Measurements from ENCODE around the gene CEP290. TPM values are rescaled to one million over a fixed set of nuclear protein-coding genes. Genes with fewer than 3 reads are reported as not detected.
"Not testable (repeated sequence)": the region's sequence is repeated elsewhere in the genome, so short reads cannot be mapped to it uniquely, and the experiment has no call there.

CEP290 gene
- total RNA-seq, 2 experiments from 2014 or later = 12.6 to 13.7 TPM

- Mint-ChIP-seq H3K9me3 (no peaks in the 10 kb centered on the region), H3K4me3 (peak overlapping the region; percentile 97), H3K27me3 (no peaks in the 10 kb centered on the region), H3K4me1 (ENCODE audit: low read depth) (peaks cover 73% of the 10 kb centered on the region), H3K36me3 (ENCODE audit: low read depth) (peaks cover 20% of the 10 kb centered on the region), H3K27ac (peak overlapping the region; percentile 91)
- TF ChIP-seq, protein P1, sequence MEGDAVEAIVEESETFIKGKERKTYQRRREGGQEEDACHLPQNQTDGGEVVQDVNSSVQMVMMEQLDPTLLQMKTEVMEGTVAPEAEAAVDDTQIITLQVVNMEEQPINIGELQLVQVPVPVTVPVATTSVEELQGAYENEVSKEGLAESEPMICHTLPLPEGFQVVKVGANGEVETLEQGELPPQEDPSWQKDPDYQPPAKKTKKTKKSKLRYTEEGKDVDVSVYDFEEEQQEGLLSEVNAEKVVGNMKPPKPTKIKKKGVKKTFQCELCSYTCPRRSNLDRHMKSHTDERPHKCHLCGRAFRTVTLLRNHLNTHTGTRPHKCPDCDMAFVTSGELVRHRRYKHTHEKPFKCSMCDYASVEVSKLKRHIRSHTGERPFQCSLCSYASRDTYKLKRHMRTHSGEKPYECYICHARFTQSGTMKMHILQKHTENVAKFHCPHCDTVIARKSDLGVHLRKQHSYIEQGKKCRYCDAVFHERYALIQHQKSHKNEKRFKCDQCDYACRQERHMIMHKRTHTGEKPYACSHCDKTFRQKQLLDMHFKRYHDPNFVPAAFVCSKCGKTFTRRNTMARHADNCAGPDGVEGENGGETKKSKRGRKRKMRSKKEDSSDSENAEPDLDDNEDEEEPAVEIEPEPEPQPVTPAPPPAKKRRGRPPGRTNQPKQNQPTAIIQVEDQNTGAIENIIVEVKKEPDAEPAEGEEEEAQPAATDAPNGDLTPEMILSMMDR (IDR thresholded peaks at IDR 0.05) = no peak
- Histone ChIP-seq H3K4me1 (ENCODE audit: insufficient read depth, low read length) (peaks cover 17% of the 10 kb centered on the region), H3K27me3 (ENCODE audit: control insufficient read depth in 1 of 2, insufficient read depth in 2 of 2, low read length in 2 of 2) (no peaks in the 10 kb centered on the region), H3K9me3 (ENCODE audit: control insufficient read depth in 1 of 2, insufficient read depth in 1 of 2, low read length in 2 of 2) (no peaks in the 10 kb centered on the region), H3K36me3 (ENCODE audit: insufficient read depth, low read length) (no peaks in the 10 kb centered on the region), H3K4me3 (ENCODE audit: low read length) (peak overlapping the region; percentile 73), H3K27ac (ENCODE audit: low read depth in 1 of 2, low read length in 2 of 2) (no peak overlapping the region)
- ATAC-seq (ENCODE audit: poor library complexity) = no peak
- no peak for DNase-seq
- ChIA-PET CTCF (interaction anchor here (1.2 kb wide), 1 partner anchor 12 kb away, joined by 3 read pairs; no protein-coding TSS in a partner anchor), POLR2A (interaction anchor here (1.5 to 2.1 kb wide), 2 partner anchors 8 to 105 kb away, joined by 5 to 16 read pairs; partner anchors contain the start of genes CEP290 and TMTC3)
- intact Hi-C loops (cut with DNase I, micrococcal nuclease) = no loop called here
These were observed 105.4 kb downstream of the CEP290 start for GRCh38 chr12:88036353-88036965.

GRCh38 chr12:88035907-88036289, 106.0 kb downstream of the CEP290 start:
- Mint-ChIP-seq H3K36me3 (ENCODE audit: low read depth) (peaks cover 15% of the 10 kb centered on the region), H3K4me1 (ENCODE audit: low read depth) (peaks cover 67% of the 10 kb centered on the region), H3K4me3 (peak overlapping the region; percentile 97), H3K27me3 (no peaks in the 10 kb centered on the region), H3K9me3 (no peaks in the 10 kb centered on the region), H3K27ac (peak overlapping the region; percentile 91)
- Histone ChIP-seq H3K4me1 (ENCODE audit: insufficient read depth, low read length) (peaks cover 17% of the 10 kb centered on the region), H3K27me3 (ENCODE audit: control insufficient read depth in 1 of 2, insufficient read depth in 2 of 2, low read length in 2 of 2) (no peaks in the 10 kb centered on the region), H3K9me3 (ENCODE audit: control insufficient read depth in 1 of 2, insufficient read depth in 1 of 2, low read length in 2 of 2) (no peaks in the 10 kb centered on the region), H3K27ac (ENCODE audit: low read depth in 1 of 2, low read length in 2 of 2) (peak overlapping the region; percentile 57 to 59), H3K36me3 (ENCODE audit: insufficient read depth, low read length) (no peaks in the 10 kb centered on the region), H3K4me3 (ENCODE audit: low read length) (peak overlapping the region; percentile 73)
- intact Hi-C loops (cut with DNase I, micrococcal nuclease) = loop anchor here in 1 of 2 experiments (2.0 kb wide), 1 partner anchor 107 kb away; the partner anchor contains the start of genes CEP290 and TMTC3
- TF ChIP-seq, protein P1 (IDR thresholded peaks at IDR 0.05) = no peak
- ChIA-PET POLR2A (interaction anchor here (1.5 to 2.1 kb wide), 2 partner anchors 8 to 106 kb away, joined by 5 to 16 read pairs; partner anchors contain the start of genes CEP290 and TMTC3), CTCF (interaction anchor here (1.2 kb wide), 1 partner anchor 12 kb away, joined by 3 read pairs; no protein-coding TSS in a partner anchor)
- peak in 2 of 14 experiments; percentile 3 to 14 for DNase-seq
- no peak for ATAC-seq (ENCODE audit: poor library complexity)

GRCh38 chr12:88035271-88035906, 106.5 kb downstream of the CEP290 start:
- intact Hi-C loops (cut with DNase I, micrococcal nuclease) = loop anchor here in 1 of 2 experiments (2.0 kb wide), 1 partner anchor 107 kb away; the partner anchor contains the start of genes CEP290 and TMTC3
- peak overlapping the region; percentile 73 for H3K4me3 ChIP-seq (ENCODE audit: low read length)
- Mint-ChIP-seq H3K9me3 (no peaks in the 10 kb centered on the region), H3K4me1 (ENCODE audit: low read depth) (peaks cover 62% of the 10 kb centered on the region), H3K27me3 (no peaks in the 10 kb centered on the region), H3K27ac (peak overlapping the region; percentile 91), H3K4me3 (peak overlapping the region; percentile 97), H3K36me3 (ENCODE audit: low read depth) (peaks cover 12% of the 10 kb centered on the region)
- H3K4me1 ChIP-seq (ENCODE audit: insufficient read depth, low read length) = peaks cover 17% of the 10 kb centered on the region
- DNase-seq = peak; percentile 70 to 92 (median 81)
- CTCF ChIA-PET = interaction anchor here (1.2 kb wide), 1 partner anchor 13 kb away, joined by 3 read pairs; no protein-coding TSS in a partner anchor
- H3K27me3 ChIP-seq (ENCODE audit: control insufficient read depth in 1 of 2, insufficient read depth in 2 of 2, low read length in 2 of 2) = no peaks in the 10 kb centered on the region
- TF ChIP-seq, protein P1 (IDR thresholded peaks at IDR 0.05) = no peak
- peak; percentile 96 for ATAC-seq (ENCODE audit: poor library complexity)
- POLR2A ChIA-PET = interaction anchor here (0.6 to 2.1 kb wide), 4 partner anchors 9 to 107 kb away, joined by 3 to 16 read pairs (median 5); partner anchors contain the start of genes CEP290 and TMTC3
- no peaks in the 10 kb centered on the region for H3K36me3 ChIP-seq (ENCODE audit: insufficient read depth, low read length)
- H3K9me3 ChIP-seq (ENCODE audit: control insufficient read depth in 1 of 2, insufficient read depth in 1 of 2, low read length in 2 of 2) = no peaks in the 10 kb centered on the region
- peak overlapping the region; percentile 57 to 59 for H3K27ac ChIP-seq (ENCODE audit: low read depth in 1 of 2, low read length in 2 of 2)

GRCh38 chr12:88031161-88031560, 110.7 kb downstream of the CEP290 start:
- H3K27me3 Mint-ChIP-seq = not testable (repeated sequence)

More at GRCh38 chr12:88031161-88031560, 110.7 kb downstream of the CEP290 start:
- H3K9me3 Mint-ChIP-seq; DNase-seq; H3K27ac Mint-ChIP-seq; H3K4me3 Mint-ChIP-seq; H3K9me3 ChIP-seq (ENCODE audit: control insufficient read depth in 1 of 2, insufficient read depth in 1 of 2, low read length in 2 of 2); H3K36me3 Mint-ChIP-seq (ENCODE audit: low read depth); CTCF ChIA-PET; H3K27me3 ChIP-seq (ENCODE audit: control insufficient read depth in 1 of 2, insufficient read depth in 2 of 2, low read length in 2 of 2); ATAC-seq (ENCODE audit: poor library complexity); POLR2A ChIA-PET; H3K36me3 ChIP-seq (ENCODE audit: insufficient read depth, low read length); H3K27ac ChIP-seq (ENCODE audit: low read depth in 1 of 2, low read length in 2 of 2); H3K4me3 ChIP-seq (ENCODE audit: low read length): not testable (repeated sequence)
- intact Hi-C loops (cut with DNase I, micrococcal nuclease) = loop anchor here in 1 of 2 experiments (5.0 kb wide), 1 partner anchor 1491 kb away; the partner anchor contains the start of gene GALNT4
- peaks cover 11% of the 10 kb centered on the region for H3K4me1 ChIP-seq (ENCODE audit: insufficient read depth, low read length)
- H3K4me1 Mint-ChIP-seq (ENCODE audit: low read depth) = peaks cover 24% of the 10 kb centered on the region

Data from CD4-positive, alpha-beta T cell (primary cell).